NCI-H82 (cell line): ENCODE results near the gene PDCD4.
A peak's percentile ranks its signal among the peaks of the same experiment; 100 is the strongest.

Experiments used
- DNase-seq: peaks from one replicate; lab custom pipeline; 2025; lab: John Stamatoyannopoulos, UW

Gene PDCD4

GRCh38 chr10:110871298-110872084 lies at the start of gene PDCD4:
Gene PDCD4 (plus strand): TSS chr10:110871928. CDS start chr10:110876028, 4,100 bp downstream.
- peak; percentile 99 for DNase-seq

GRCh38 chr10:110822035-110822711 lies 49.6 kb upstream of the PDCD4 start:
- peak; percentile 28 for DNase-seq

DNA sequence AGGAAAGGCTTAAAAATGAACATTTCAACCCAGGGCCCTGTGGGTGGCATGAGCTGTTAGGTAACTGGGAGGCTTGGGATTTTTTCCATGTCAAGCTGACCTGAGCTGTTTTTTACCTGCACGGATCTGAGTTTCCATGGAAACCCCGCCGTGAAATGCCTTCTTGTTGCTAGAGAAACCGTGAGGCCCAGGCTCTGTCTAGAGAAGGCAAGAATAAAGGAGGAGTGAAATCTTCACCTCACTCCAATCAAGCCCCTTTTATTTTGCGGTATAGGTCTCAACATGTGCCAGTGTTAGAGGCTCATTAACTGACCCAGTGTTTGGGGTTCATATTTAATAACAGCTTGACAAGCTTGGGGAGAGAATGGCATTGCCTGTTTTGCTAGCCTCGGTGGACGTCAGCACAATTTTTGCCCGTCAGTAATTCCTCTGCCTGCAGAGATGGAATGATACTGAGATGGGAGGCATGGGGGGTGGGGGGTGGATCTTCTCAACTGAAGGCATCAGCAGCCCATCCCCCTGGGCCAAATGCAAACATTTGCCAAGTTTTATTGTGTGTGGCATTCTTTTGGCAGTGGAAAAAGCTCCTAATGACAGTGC lies 48.9 kb upstream of the PDCD4 start:
- DNase-seq: no peak

- no peak for DNase-seq
Measured at GRCh38 chr10:110824152-110824441, 47.6 kb upstream of the PDCD4 start.

DNA sequence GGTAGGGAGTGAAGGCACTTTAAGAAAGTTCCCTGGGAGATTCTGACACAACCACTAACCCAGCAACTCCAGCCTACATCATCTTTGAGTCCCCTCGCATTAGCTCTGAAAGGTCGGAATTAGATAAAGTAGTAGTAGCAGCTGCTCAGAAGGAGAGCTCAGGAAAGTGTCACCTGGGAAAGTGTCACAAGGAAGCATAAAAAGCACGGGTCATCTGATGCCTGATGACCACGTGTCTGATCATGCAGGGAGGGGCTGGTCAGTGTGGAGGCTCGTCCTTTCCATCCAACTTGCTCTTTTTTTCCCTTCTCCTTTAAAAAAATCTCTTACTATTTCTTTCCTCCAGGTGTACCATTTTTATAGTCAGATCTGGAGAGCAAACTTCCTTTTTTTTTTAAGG lies 47.1 kb upstream of the PDCD4 start:
- no peak for DNase-seq

- no peak for DNase-seq
Measured at GRCh38 chr10:110825508-110825907, 46.2 kb upstream of the PDCD4 start.

DNA sequence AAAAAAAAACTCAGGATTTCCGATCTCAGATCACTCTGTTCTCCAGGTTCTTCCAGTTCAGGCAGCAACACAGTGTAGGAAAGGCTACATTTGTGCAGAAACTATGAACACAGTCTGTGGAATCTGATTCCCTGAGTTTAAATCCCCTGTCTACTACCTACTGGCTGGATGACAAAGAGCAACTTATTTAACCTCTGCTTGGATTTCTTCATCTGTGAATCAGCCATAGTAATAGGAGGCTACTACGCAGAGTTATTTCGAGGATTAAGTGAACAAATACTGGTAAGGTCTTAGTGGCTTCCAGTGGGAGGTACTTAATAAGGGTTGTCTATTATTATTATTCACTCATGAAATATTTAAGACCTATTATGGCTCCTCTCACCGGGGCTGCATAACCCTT lies 44.3 kb upstream of the PDCD4 start:
- no peak for DNase-seq

- DNase-seq: no peak
Measured at GRCh38 chr10:110827875-110828274, 43.9 kb upstream of the PDCD4 start.

DNA sequence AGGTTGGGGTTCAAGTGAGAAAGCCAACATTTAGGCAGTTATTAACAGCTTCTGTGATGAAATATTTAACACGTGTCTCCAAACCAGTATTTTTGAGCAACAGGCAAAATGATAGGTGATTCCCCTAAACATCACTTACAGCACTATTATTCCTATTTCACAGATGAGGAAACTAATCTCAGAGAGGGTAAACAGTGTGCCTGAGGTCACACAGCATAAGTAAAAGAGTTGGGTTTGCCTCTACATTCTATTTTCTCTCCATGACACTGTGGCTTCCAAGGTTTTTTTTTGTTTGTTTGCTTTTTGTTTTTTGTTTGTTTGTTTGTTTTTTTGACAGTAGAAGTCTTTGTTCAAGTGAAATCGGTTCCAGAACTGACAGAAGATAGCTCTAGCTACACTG lies 43.2 kb upstream of the PDCD4 start:
- DNase-seq: no peak

- DNase-seq: no peak
Measured at GRCh38 chr10:110829721-110830410, 41.9 kb upstream of the PDCD4 start.

GRCh38 chr10:110833234-110833940 lies 38.3 kb upstream of the PDCD4 start:
- no peak for DNase-seq

GRCh38 chr10:110833941-110834628 lies 37.6 kb upstream of the PDCD4 start:
- no peak for DNase-seq

DNA sequence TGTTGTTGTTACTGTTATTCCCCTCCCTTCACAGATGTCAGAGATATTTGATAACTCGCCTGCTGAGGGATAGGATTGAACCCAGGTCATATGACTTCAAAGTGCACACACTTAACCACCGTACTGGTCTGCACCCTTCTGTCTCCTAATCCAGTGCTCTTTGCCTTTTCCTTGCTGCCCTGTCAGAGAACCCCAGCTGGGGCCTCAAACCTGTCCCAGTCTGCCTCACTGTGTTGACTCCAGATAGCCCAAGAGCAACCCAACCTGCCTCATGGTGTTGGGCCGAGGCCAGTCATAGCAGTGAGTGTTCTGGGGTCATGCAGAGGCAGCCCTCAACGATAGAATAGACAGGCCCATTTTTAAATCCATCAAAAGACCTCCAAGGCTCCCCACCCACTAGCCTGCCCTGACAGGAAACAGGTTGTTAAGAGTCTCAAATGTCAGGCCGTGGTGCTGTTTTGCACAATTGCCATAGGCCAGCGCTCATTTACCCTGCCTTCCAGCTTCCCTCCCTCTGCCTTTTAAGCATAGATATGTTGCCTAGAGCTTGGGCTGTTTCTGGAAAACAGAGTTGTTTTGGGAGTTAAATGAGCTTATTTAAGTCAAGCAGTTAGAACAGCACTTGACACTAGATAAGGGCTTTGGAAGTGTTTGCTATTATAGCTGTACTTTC lies 37.0 kb upstream of the PDCD4 start:
- DNase-seq: peak; percentile 11

DNA sequence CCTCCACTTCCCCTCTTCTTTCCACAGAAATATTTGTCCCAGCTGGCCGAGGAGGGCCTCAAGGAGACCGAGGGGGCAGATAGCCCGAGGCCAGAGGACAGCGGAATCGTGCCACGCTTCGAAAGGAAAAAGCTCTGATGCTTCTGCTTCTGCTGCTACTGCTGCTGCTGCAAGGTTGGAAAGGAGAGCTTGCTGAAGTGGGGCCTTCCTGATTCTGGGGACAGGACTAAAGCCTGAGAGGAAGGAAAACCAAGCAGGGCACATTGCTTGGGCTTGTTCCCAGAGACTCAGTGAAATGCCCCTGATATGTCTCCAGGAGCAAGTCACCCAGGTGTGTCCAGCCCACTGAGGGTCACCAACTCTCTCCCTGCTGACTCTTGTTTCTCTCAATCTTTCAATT lies 35.9 kb upstream of the PDCD4 start:
- DNase-seq: no peak

GRCh38 chr10:110836706-110837105 lies 35.0 kb upstream of the PDCD4 start:
- no peak for DNase-seq

DNA sequence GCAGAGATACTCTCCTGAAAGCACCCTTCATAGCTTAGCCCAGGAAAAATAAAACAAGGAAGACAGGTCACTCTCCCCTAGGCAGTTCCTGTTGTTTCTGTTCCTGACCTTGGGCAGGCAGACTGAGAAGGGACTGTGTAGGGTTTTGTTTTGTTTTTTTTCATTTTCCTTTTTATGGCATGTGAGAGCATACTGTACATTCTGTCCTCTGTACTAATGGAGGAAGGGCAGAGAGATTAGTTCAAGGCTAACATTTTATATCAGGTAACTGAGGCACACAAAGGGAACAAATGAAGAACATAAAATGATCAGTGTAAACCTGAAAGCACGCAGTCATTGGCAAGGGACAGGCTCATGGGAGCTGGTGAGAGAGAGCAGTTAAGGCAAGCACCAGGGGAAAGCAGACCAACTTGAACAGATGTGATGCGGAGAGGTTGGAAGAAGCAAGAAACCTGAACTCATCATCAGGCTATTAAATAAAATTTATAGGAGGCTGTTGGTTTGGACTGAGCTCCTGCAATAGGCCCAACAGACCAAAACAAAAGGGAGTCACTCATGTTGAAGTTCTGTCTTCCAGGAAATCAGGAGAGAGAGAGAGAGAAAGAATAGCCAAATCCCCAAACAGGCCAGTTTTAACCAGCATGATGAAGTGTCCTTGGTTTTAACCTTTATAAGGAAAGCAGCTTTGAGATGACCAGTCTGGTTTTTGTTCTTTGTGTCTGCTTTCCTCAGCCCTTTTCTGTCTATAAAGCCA lies 34.1 kb upstream of the PDCD4 start:
- no peak for DNase-seq

DNA sequence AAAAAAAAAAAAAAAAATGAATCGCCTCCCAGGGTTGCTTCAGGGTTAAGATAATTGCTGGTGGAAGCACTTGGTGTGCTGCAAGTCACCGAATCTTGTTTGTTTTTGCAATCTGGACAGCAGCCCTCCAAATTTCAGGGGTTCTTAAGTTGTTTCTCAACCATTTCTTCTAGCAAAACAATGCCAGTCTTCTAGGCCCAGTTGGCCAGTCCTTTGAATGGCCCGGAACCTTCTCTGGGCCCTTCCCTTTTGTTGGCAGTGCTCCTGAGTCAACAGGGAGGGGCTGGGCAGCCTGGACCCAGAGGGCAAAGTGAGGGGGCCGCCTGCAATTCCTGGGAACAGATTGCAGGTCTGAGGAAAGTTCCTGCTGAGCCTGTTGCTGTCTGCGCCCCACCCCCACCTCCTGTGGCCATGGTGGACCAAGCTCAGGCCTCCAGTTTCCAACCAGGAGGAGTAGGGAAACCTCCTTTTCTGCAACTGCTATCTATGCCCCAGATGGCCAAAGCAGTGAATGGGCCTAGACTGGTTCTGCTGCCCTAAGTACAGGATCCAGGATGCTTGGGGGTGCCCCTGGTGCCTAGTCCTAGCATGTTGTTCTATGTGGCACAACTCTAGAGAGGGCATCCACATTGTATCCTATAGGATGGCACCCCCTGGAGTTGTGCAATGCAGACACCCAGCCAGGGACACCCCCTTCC lies 31.4 kb upstream of the PDCD4 start:
- no peak for DNase-seq

DNA sequence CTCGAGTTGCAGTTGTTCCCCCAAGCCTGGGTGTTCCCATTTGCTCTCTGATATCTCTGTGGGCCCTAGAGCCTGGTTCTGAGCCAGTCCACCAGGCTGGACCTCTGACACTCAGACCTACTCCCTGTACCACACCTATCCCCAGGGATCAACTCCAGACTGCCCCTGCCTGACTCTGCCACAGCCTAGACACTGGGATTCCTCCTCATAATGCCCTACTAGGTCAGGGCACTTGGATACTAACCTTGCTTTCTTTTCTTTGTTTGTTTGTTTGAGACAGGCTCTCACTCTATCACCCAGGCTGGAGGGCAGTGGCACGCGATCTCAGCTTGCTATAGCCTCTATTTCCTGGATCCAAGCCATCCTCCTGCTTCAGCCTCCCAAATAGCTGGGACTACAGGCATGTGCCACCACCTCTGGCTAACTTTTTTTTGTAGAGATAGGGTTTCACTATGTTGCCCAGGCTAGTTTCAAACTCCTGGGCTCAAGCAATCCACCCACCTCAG lies 30.8 kb upstream of the PDCD4 start:
- no peak for DNase-seq

DNA sequence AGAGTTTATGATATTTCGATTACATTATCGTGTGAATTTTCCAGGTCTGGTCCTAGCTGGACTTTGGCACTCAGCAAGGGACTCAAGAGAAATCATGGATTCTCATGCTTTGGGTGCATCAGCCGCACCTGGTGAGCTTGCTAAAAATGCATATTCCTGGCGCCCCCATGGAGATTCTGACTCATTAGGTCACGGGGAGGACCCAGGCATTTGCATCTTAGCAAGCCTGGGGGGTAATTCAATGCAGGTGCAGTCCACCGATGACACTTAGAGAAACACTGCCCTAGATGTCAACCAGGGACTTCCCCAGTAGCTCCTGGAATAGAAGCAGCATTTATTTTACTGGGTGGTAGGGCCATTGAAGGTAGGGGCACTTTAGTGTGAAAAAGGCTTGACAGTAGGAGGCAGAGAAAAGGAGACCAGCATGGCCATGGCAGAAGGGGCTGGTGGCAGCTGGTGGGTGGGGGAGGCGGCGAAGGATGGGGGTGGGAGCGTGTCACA lies 29.9 kb upstream of the PDCD4 start:
- DNase-seq: no peak
